ENCODE data around the gene TBC1D17. TPM values are rescaled to one million over a fixed set of nuclear protein-coding genes. Genes with fewer than 3 reads are reported as not detected.

The TBC1D17 gene
- polyA plus RNA-seq, 3 donors = 3.1 to 48.2 (median 4.5) TPM

GRCh38 chr19:49907745-49908446, 30.4 kb downstream of the TBC1D17 start:
- Mint-ChIP-seq H3K36me3 (peaks cover 44 to 55% of the 10 kb centered on the region in 2 donors), H3K27ac (peak overlapping the region in 3 of 7 donors; percentile 41 to 75 (median 68)), H3K27me3 (ENCODE audit: low read depth in 3 of 3) (peaks cover 0 to 12% (median 1%) of the 10 kb centered on the region in 3 donors), H3K9me3 (no peaks in the 10 kb centered on the region), H3K4me1 (peaks cover 66% of the 10 kb centered on the region), H3K4me3 (no peak overlapping the region)
- WGBS (ENCODE audit: insufficient coverage) = 96% methylated on average over 20 of the region's 23 CpGs
- H3K4me1 ChIP-seq (ENCODE audit: control insufficient read depth in 1 of 2, insufficient read depth in 2 of 2, low read length in 2 of 2) = peaks cover 55 to 69% of the 10 kb centered on the region in 2 donors
- TF ChIP-seq, protein P1, sequence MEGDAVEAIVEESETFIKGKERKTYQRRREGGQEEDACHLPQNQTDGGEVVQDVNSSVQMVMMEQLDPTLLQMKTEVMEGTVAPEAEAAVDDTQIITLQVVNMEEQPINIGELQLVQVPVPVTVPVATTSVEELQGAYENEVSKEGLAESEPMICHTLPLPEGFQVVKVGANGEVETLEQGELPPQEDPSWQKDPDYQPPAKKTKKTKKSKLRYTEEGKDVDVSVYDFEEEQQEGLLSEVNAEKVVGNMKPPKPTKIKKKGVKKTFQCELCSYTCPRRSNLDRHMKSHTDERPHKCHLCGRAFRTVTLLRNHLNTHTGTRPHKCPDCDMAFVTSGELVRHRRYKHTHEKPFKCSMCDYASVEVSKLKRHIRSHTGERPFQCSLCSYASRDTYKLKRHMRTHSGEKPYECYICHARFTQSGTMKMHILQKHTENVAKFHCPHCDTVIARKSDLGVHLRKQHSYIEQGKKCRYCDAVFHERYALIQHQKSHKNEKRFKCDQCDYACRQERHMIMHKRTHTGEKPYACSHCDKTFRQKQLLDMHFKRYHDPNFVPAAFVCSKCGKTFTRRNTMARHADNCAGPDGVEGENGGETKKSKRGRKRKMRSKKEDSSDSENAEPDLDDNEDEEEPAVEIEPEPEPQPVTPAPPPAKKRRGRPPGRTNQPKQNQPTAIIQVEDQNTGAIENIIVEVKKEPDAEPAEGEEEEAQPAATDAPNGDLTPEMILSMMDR (IDR thresholded peaks at IDR 0.05) = no peak
- no peak overlapping the region for H3K27ac ChIP-seq (ENCODE audit: low read depth in 1 of 2, low read length in 2 of 2)
- H3K9me3 ChIP-seq (replicated peaks in 1 of 2; ENCODE audit: control insufficient read depth in 1 of 2, insufficient read depth in 1 of 2, low read length in 2 of 2) = no peaks in the 10 kb centered on the region
- H3K4me3 ChIP-seq (replicated peaks in 1 of 3; ENCODE audit: low read depth in 2 of 3, low read length in 3 of 3) = no peak overlapping the region
- H3K4me2 ChIP-seq (replicated peaks; ENCODE audit: extremely low read depth, low read length, poor library complexity, severe bottlenecking) = no peak overlapping the region
- no peaks in the 10 kb centered on the region for H3K27me3 ChIP-seq (ENCODE audit: control insufficient read depth in 2 of 2, insufficient read depth in 2 of 2, low read length in 2 of 2)
- no peaks in the 10 kb centered on the region for H4K20me1 ChIP-seq (ENCODE audit: insufficient read depth, low read length)
- H3K79me2 ChIP-seq (ENCODE audit: insufficient read depth, low read length) = peaks cover 42% of the 10 kb centered on the region
- H2AFZ ChIP-seq (ENCODE audit: insufficient read depth, low read depth, low read length, poor library complexity, severe bottlenecking) = no peak overlapping the region
- intact Hi-C loops (cut with micrococcal nuclease) = no loop called here
- no peak for DNase-seq
- no peak overlapping the region for H3K9ac ChIP-seq (ENCODE audit: insufficient read depth, low read length, poor library complexity, severe bottlenecking)
- peaks cover 36 to 56% of the 10 kb centered on the region in 2 donors for H3K36me3 ChIP-seq (replicated peaks in 1 of 2; ENCODE audit: control insufficient read depth in 1 of 2, insufficient read depth in 2 of 2, low read length in 2 of 2)

DNA sequence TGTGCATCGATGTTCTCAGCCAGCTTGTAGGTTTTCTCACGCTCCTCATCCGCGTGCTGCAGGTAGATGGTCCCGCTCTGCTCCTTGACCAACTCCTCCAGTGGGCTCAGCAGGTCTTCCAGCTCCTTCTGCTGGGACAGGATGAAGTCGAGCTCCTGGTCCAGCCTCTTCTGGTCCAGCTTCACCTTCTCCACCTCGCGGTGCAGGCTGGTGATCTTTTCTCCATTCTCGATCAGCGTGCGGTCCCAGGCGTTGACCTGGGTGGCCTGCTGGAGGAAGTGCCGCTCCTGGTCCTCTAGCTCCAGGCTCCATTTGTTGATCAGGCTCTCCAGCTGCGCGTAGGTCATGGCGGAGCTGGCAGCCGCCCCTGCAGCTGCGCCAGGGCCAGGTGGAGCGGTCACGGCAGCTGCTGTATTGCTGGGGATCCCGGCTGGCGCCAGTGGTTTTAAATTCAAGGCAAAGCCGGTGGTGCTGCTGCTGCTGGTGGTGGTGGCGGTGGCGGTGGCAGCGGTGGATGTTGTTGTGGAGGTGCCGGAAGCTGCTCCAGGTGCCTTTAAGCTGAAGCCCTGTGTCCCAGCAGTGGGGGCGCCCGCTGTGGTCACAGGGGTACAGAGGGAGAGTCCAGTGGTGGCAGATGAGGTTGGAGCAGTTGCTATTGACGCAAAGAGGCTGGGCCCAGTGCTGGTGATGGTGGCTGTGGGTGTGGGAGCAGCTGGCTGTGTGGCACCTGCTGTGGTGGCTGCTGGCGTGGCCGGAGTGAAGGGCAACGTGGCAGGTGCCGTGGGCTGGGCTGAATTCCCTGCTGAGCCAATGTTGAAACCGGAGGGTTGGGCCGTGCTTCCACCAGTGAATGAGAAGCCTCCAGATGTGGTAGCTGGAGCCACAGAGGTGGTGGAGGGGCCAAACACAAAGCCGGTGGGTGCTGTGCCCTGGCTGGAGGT, 31.2 kb downstream of the TBC1D17 start:
- no peak overlapping the region for H3K4me3 Mint-ChIP-seq
- H4K20me1 ChIP-seq (ENCODE audit: insufficient read depth, low read length) = no peaks in the 10 kb centered on the region
- H3K4me1 ChIP-seq (ENCODE audit: control insufficient read depth in 1 of 2, insufficient read depth in 2 of 2, low read length in 2 of 2) = peaks cover 59 to 71% of the 10 kb centered on the region in 2 donors
- H3K27ac ChIP-seq (ENCODE audit: low read depth in 1 of 2, low read length in 2 of 2) = peak overlapping the region in 1 of 2 donors; percentile 94
- peaks cover 69% of the 10 kb centered on the region for H3K4me1 Mint-ChIP-seq
- no peaks in the 10 kb centered on the region for H3K9me3 ChIP-seq (replicated peaks in 1 of 2; ENCODE audit: control insufficient read depth in 1 of 2, insufficient read depth in 1 of 2, low read length in 2 of 2)
- H3K36me3 ChIP-seq (replicated peaks in 1 of 2; ENCODE audit: control insufficient read depth in 1 of 2, insufficient read depth in 2 of 2, low read length in 2 of 2) = peaks cover 45 to 64% of the 10 kb centered on the region in 2 donors
- intact Hi-C loops (cut with micrococcal nuclease) = no loop called here
- H3K27me3 Mint-ChIP-seq (ENCODE audit: low read depth in 3 of 3) = peaks cover 0 to 9% (median 3%) of the 10 kb centered on the region in 3 donors
- no peak overlapping the region for H3K9ac ChIP-seq (ENCODE audit: insufficient read depth, low read length, poor library complexity, severe bottlenecking)
- 99% methylated on average over 37 of the region's 37 CpGs for WGBS (ENCODE audit: insufficient coverage)
- no peak overlapping the region for H3K4me3 ChIP-seq (replicated peaks in 1 of 3; ENCODE audit: low read depth in 2 of 3, low read length in 3 of 3)
- H3K27me3 ChIP-seq (ENCODE audit: control insufficient read depth in 2 of 2, insufficient read depth in 2 of 2, low read length in 2 of 2) = no peaks in the 10 kb centered on the region
- H3K79me2 ChIP-seq (ENCODE audit: insufficient read depth, low read length) = peaks cover 50% of the 10 kb centered on the region
- H3K27ac Mint-ChIP-seq = peak overlapping the region in 5 of 7 donors; percentile 28 to 97 (median 71)
- no peak overlapping the region for H3K4me2 ChIP-seq (replicated peaks; ENCODE audit: extremely low read depth, low read length, poor library complexity, severe bottlenecking)
- TF ChIP-seq, protein P1 (IDR thresholded peaks at IDR 0.05) = no peak
- no peaks in the 10 kb centered on the region for H3K9me3 Mint-ChIP-seq
- no peak for DNase-seq
- H3K36me3 Mint-ChIP-seq = peaks cover 53 to 64% of the 10 kb centered on the region in 2 donors
- H2AFZ ChIP-seq (ENCODE audit: insufficient read depth, low read depth, low read length, poor library complexity, severe bottlenecking) = no peak overlapping the region
